ENCODE data around the gene CNPY4. TPM values are rescaled to one million over a fixed set of nuclear protein-coding genes. Genes with fewer than 3 reads are reported as not detected.

CNPY4 gene
- polyA plus RNA-seq, 3 donors, result 6.2 to 6.8 (median 6.2) TPM

- H3K9me3 Mint-ChIP-seq, result no peaks in the 10 kb centered on the region
- H3K36me3 ChIP-seq (replicated peaks in 1 of 2; ENCODE audit: control insufficient read depth in 1 of 2, insufficient read depth in 2 of 2, low read length in 2 of 2), result peaks cover 58 to 77% of the 10 kb centered on the region in 2 donors
- no peak for TF ChIP-seq CTCF (IDR thresholded peaks at IDR 0.05)
- no peak overlapping the region for H2AFZ ChIP-seq (ENCODE audit: insufficient read depth, low read depth, low read length, poor library complexity, severe bottlenecking)
- WGBS (ENCODE audit: insufficient coverage), result 96% methylated on average over 6 of the region's 7 CpGs
- H3K36me3 Mint-ChIP-seq, result peaks cover 52 to 90% of the 10 kb centered on the region in 2 donors
- H4K20me1 ChIP-seq (ENCODE audit: insufficient read depth, low read length), result no peaks in the 10 kb centered on the region
- H3K9me3 ChIP-seq (replicated peaks in 1 of 2; ENCODE audit: control insufficient read depth in 1 of 2, insufficient read depth in 1 of 2, low read length in 2 of 2), result no peaks in the 10 kb centered on the region
- intact Hi-C loops (cut with micrococcal nuclease), result no loop called here
- no peaks in the 10 kb centered on the region for H3K27me3 ChIP-seq (ENCODE audit: control insufficient read depth in 2 of 2, insufficient read depth in 2 of 2, low read length in 2 of 2)
- no peaks in the 10 kb centered on the region for H3K27me3 Mint-ChIP-seq (ENCODE audit: low read depth in 3 of 3)
- no peak overlapping the region for H3K27ac ChIP-seq (ENCODE audit: low read depth in 1 of 2, low read length in 2 of 2)
- no peak overlapping the region for H3K4me2 ChIP-seq (replicated peaks; ENCODE audit: extremely low read depth, low read length, poor library complexity, severe bottlenecking)
- no peak overlapping the region for H3K4me3 ChIP-seq (replicated peaks in 1 of 3; ENCODE audit: low read depth in 2 of 3, low read length in 3 of 3)
- DNase-seq, result no peak
- no peaks in the 10 kb centered on the region for H3K79me2 ChIP-seq (ENCODE audit: insufficient read depth, low read length)
- peaks cover 8% of the 10 kb centered on the region for H3K4me1 Mint-ChIP-seq
- peak overlapping the region in 1 of 7 donors; percentile 68 for H3K27ac Mint-ChIP-seq
- no peaks in the 10 kb centered on the region for H3K4me1 ChIP-seq (ENCODE audit: control insufficient read depth in 1 of 2, insufficient read depth in 2 of 2, low read length in 2 of 2)
- H3K4me3 Mint-ChIP-seq, result no peak overlapping the region
- no peak overlapping the region for H3K9ac ChIP-seq (ENCODE audit: insufficient read depth, low read length, poor library complexity, severe bottlenecking)
Observed at GRCh38 chr7:100111156-100111555, 8.3 kb upstream of the CNPY4 start.

- no peaks in the 10 kb centered on the region for H3K4me1 ChIP-seq (ENCODE audit: control insufficient read depth in 1 of 2, insufficient read depth in 2 of 2, low read length in 2 of 2)
- Mint-ChIP-seq H3K4me3 (no peak overlapping the region), H3K9me3 (no peaks in the 10 kb centered on the region), H3K27ac (peak overlapping the region in 2 of 7 donors; percentile 7 to 54), H3K36me3 (peaks cover 48 to 82% of the 10 kb centered on the region in 2 donors), H3K27me3 (ENCODE audit: low read depth in 3 of 3) (no peaks in the 10 kb centered on the region), H3K4me1 (peaks cover 8% of the 10 kb centered on the region)
- no peak overlapping the region for H3K27ac ChIP-seq (ENCODE audit: low read depth in 1 of 2, low read length in 2 of 2)
- H3K4me2 ChIP-seq (replicated peaks; ENCODE audit: extremely low read depth, low read length, poor library complexity, severe bottlenecking), result no peak overlapping the region
- no peaks in the 10 kb centered on the region for H3K27me3 ChIP-seq (ENCODE audit: control insufficient read depth in 2 of 2, insufficient read depth in 2 of 2, low read length in 2 of 2)
- H3K36me3 ChIP-seq (replicated peaks in 1 of 2; ENCODE audit: control insufficient read depth in 1 of 2, insufficient read depth in 2 of 2, low read length in 2 of 2), result peaks cover 53 to 69% of the 10 kb centered on the region in 2 donors
- H3K9ac ChIP-seq (ENCODE audit: insufficient read depth, low read length, poor library complexity, severe bottlenecking), result no peak overlapping the region
- no peak overlapping the region for H2AFZ ChIP-seq (ENCODE audit: insufficient read depth, low read depth, low read length, poor library complexity, severe bottlenecking)
- no peak for TF ChIP-seq CTCF (IDR thresholded peaks at IDR 0.05)
- H4K20me1 ChIP-seq (ENCODE audit: insufficient read depth, low read length), result no peaks in the 10 kb centered on the region
- 94% methylated on average over 5 of the region's 13 CpGs for WGBS (ENCODE audit: insufficient coverage)
- intact Hi-C loops (cut with micrococcal nuclease), result no loop called here
- H3K9me3 ChIP-seq (replicated peaks in 1 of 2; ENCODE audit: control insufficient read depth in 1 of 2, insufficient read depth in 1 of 2, low read length in 2 of 2), result no peaks in the 10 kb centered on the region
- no peak for DNase-seq
- H3K4me3 ChIP-seq (replicated peaks in 1 of 3; ENCODE audit: low read depth in 2 of 3, low read length in 3 of 3), result no peak overlapping the region
- no peaks in the 10 kb centered on the region for H3K79me2 ChIP-seq (ENCODE audit: insufficient read depth, low read length)
Observed at GRCh38 chr7:100111914-100112313, 7.5 kb upstream of the CNPY4 start.
